Ramos (cell line): Measurements from ENCODE around the gene ZNF614.
"Not testable (repeated sequence)": the region's sequence is repeated elsewhere in the genome, so short reads cannot be mapped to it uniquely, and the experiment has no call there.

Source experiments
- in situ Hi-C: fragments of 300-500 bp; cut with MboI; formaldehyde crosslinking; loops from one replicate; pipeline ENCODE4 v1.14.3; 2022; ENCODE audit warnings: low sequenced_read_pairs; ENCODE audit not compliant: unreplicated experiment

The ZNF614 gene

GRCh38 chr19:52028027-52028779 lies at the start of gene ZNF614:
TSS of gene ZNF614 (minus strand) at chr19:52028379. CDS start at chr19:52025745, 2,634 bp downstream.
- in situ Hi-C loops = no loop called here

- in situ Hi-C loops = no loop called here
Observed at GRCh38 chr19:52070496-52070895, 42.3 kb upstream of the ZNF614 start.

- in situ Hi-C loops = no loop called here
Observed at GRCh38 chr19:52069653-52070052, 41.5 kb upstream of the ZNF614 start.

GRCh38 chr19:52066258-52066863 lies 38.2 kb upstream of the ZNF614 start:
- in situ Hi-C loops = no loop called here

- in situ Hi-C loops = no loop called here
Observed at GRCh38 chr19:52065399-52065798, 37.2 kb upstream of the ZNF614 start.

- in situ Hi-C loops = not testable (repeated sequence)
Observed at GRCh38 chr19:52056480-52056879, 28.3 kb upstream of the ZNF614 start.

- in situ Hi-C loops = not testable (repeated sequence)
Observed at GRCh38 chr19:52051736-52052135, 23.6 kb upstream of the ZNF614 start.

GRCh38 chr19:52048555-52049501 lies 20.6 kb upstream of the ZNF614 start, which contains the start of gene ZNF432:
TSS of gene ZNF432 (minus strand) at chr19:52048838. CDS start at chr19:52046868, 1,970 bp downstream.
- in situ Hi-C loops = no loop called here

GRCh38 chr19:52039169-52039568 lies 11.0 kb upstream of the ZNF614 start:
- in situ Hi-C loops = no loop called here

GRCh38 chr19:52034051-52034728 lies 6.0 kb upstream of the ZNF614 start:
- in situ Hi-C loops = no loop called here

GRCh38 chr19:52028780-52029123 lies 573 bp upstream of the ZNF614 start:
- in situ Hi-C loops = no loop called here

- in situ Hi-C loops = not testable (repeated sequence)
Observed at GRCh38 chr19:52026255-52026990, 1.8 kb downstream of the ZNF614 start.

- in situ Hi-C loops = not testable (repeated sequence)
Observed at GRCh38 chr19:52024478-52024877, 3.7 kb downstream of the ZNF614 start.

GRCh38 chr19:52022193-52022592 lies 6.0 kb downstream of the ZNF614 start:
- in situ Hi-C loops = no loop called here

- in situ Hi-C loops = no loop called here
Observed at GRCh38 chr19:52020506-52020905, 7.7 kb downstream of the ZNF614 start.

- in situ Hi-C loops = no loop called here
Observed at GRCh38 chr19:52010674-52011073, 17.5 kb downstream of the ZNF614 start.

- in situ Hi-C loops = no loop called here
Observed at GRCh38 chr19:52007806-52008557, 20.2 kb downstream of the ZNF614 start, which contains the start of gene ZNF615. TSS of gene ZNF615 (minus strand) at chr19:52008211. CDS start at chr19:52003711, 4,500 bp downstream.

- in situ Hi-C loops = no loop called here
Observed at GRCh38 chr19:52007451-52007805, 20.8 kb downstream of the ZNF614 start.
